Endometrial microvascular endothelial cells (primary cell): Measurements from ENCODE around the gene UNCX. TPM values are rescaled to one million over a fixed set of nuclear protein-coding genes. Genes with fewer than 3 reads are reported as not detected.

Source experiments
- in situ Hi-C: cut with HindIII; loops from 2 replicates; pipeline ENCODE4 v1.10.0; 2017; ENCODE audit warnings: low sequenced_read_pairs, low pct_unique_long_range_greater_than_20kb; ENCODE audit errors: inconsistent ontology term
- total RNA-seq: library from RNA; depleted of rRNA; stranded (reverse); fragments of >200 nt; gene quantifications from one replicate; pipeline ENCODE4 v1.2.3, GENCODE V29; 2015; ENCODE audit errors: inconsistent ontology term

The UNCX gene
- total RNA-seq, 1 donor from 2014 or later, result not detected

DNA sequence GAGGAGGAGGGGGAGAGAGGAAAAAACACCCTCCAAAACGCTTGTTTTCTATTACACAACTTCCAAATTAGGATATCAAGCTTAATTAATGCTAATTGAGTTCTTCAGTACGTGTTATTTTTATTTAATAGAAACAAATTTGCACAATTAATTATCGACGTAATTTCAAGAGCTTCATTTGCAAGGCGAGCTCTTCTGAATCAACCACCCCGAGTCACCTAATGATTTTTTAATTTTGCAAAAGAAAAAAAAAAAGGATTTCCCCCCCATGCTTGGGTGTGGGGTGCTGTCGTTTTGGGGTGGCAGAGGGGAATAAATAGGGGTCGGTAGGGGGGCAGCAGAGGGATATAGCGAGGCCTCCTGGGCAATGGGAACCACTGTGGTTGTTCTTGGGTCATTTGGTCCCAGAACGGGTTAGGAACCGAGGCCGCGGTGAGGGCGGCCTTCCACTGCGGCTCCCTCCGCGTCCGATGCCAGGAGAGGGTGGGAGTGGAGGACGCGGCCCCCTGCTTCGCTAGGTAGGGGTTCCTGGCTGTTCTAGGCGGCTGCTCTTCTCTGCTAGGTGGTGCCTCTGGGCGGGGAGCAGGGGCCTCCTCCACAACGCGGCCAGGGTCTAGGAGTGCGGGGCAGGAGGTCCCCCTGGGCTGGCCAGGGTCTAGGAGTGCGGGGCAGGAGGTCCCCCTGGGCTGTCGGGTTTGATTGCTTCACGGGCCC, 7.3 kb downstream of the UNCX start:
- in situ Hi-C loops, result no loop called here

DNA sequence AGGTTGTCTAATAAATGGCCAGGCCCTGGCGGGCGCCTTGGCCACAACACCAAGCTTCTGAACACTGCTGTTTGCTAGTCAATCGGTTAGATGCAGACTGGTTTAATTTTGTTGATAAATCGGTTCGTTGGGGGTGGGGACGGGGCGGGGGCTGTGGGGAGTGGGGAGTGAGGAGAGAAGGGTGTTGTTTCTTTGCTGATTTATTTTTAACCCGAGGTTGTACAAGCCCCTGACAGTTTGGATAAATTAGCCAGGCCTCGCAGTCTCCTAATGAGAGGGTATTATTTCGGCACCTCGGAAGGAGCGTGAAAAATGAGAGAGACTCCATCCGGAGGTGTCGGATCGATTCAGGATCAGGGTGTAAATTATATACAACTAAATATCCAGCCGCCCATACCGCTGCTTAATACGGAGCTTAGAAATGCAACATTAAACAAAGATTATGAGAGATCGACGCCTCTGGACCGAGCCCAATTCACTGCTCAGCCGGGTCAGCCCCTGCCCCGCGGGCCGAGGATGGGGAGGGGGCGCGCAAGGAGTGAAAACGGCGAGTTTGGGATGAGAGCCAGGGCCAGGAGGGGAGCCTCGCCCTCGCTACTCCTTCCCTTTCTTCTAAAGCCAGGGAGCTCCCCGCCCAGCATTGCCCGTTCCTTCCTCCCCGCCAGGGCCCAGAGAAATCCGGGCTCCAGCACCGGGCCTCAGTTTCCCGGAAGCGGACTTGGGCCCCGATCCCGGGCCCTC, 8.0 kb downstream of the UNCX start:
- in situ Hi-C loops, result no loop called here

DNA sequence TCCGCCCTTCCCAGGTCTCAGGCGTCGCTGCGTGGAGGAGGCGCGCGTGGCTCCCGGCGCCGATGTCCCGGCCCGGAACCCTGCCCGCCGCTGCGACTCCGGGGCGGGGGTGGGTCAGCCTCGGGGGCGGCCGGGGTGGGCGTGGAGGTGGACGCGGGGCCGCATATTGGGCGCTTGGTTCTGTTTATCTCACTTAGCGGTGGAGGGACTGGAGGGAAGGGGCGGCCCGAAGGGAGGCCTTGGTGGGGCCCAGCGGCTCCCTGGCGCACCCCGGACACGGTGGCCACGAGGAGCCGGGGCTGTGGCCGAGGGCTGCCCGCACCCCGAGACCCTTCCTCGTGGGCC, 8.6 kb downstream of the UNCX start:
- in situ Hi-C loops, result no loop called here

DNA sequence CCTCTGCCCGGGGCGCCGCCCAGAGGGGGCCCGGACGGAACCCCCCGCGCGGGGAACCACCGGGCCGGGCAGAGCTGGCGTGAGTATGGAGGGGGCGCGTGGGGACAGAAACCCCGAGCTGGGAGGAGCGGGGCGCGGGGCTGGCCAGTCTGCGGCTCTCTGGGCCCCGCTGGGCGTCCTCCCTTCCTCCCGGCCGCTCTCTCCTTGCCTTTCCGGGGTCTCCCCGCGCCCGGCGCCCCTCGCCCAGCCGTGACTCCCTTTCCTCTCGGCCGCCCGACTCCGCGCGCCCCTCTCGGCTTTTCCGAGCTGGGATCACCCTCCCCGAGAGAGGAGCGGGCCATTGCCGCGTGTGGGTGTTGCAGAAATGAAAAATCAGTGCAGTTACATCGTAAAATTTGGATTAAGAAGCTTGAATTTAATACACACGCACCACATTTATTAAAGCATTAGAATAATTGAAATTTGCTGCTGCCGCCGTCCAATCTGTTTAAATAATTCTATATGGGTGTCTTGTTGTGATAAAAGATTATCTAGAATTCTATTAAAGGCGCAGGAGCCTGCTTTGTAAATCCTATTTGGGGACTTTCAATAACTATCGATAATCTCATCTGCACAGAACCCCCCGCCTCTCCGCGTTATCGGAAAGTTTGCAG, 9.1 kb downstream of the UNCX start:
- in situ Hi-C loops, result no loop called here

DNA sequence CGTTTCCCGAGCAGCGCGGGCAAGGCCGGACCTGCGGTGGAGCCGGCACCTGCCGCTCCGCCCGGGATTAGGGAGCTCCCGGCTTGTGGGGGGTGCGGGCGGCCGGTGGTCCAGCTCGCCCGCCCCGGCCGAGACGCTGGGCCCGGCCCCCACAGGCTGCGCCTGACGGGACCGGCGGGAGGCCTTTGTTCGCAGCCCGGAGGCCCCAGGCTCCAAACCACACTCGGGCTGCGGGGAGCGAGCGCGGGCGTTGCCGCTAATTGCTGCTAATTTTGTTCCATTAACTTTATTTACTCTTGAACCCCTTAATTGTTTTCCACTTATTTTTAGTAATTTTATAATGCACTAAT, 9.6 kb downstream of the UNCX start:
- in situ Hi-C loops, result no loop called here

DNA sequence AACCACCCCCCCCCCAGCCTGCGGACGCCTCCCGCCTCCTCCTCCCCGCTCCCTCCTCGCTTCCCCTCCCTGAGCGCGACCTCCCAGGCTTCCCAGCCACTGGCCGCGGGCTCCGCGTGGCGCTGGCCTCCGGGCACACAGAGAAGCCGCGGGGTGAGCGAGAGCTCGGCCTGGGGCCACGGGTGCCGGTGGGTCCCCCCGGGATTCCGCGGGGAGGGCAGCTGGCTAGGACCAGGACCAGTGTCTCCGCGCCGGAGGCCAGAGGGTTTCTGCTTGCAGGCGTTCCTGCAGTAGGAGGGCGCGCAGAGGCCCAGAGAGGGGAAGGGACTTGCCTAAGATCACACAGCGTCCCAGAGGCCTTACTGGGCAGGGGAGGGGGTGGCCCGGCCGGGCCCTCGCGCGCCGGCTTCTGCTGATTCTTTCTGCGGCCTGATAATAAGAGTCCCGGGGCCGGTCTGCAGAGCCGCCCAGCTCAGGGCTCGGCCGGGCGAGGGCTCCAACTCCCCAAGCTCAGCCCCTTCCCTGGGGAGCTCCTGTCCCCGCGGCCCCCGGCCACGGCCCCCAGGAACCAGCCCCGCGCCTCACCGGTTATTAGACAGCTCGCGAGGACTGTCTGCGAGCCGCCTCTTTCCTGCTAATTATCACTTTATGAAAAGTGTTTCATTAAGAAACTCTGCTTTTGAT, 10.1 kb downstream of the UNCX start:
- in situ Hi-C loops, result no loop called here

DNA sequence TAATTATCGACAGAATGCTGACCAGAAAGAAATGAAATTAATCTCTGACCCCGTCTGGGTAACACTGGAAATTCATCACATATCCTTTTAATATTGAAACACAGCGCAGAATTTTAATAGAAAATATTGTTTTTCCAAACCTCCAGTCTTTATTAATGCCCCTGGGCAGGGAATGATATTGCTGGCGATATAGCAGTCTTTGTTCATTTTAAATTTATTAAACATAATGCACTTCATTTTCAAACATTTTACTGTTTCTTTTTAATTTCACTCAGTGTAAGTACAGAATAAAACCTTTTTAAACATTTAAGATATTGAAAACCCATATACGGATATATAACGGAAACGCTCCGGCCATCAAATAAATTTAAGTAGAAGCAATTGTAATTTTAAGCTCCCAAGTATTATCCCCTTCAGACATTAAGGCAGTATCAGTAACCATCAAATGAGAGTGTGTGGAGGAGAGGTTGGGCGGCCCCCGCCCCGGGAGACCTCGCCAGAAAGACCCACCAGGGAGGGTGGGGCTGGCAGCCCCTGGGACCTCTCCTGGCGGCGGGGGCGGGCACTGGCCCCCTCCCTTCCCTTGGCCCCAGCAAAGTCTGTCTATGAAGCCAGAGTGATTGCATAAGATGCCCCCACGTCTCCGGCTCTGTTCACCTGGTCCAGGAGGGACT, 10.8 kb downstream of the UNCX start:
- in situ Hi-C loops, result no loop called here

DNA sequence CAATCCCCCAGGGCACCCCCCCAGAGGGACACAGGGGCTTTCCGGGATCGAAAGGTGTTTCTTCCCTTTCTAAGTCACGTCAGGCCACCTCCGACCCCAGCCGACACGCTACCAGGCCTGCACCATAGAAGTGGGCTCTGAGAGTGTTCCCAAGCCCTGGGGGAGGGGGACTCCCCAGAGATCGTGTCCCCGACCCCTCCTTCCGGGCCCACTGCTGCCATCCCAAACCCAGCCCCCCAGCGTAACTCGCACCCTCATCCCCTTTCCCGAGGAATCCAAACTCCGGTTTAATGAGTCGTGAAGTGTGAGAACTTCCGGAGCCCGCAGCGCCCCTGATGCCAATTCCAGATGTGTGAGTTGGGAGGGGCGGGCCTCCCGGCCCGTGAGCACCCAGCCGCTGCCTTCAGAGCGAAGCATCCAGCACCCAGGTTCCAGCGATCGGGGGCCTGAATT, 11.3 kb downstream of the UNCX start:
- in situ Hi-C loops, result no loop called here

DNA sequence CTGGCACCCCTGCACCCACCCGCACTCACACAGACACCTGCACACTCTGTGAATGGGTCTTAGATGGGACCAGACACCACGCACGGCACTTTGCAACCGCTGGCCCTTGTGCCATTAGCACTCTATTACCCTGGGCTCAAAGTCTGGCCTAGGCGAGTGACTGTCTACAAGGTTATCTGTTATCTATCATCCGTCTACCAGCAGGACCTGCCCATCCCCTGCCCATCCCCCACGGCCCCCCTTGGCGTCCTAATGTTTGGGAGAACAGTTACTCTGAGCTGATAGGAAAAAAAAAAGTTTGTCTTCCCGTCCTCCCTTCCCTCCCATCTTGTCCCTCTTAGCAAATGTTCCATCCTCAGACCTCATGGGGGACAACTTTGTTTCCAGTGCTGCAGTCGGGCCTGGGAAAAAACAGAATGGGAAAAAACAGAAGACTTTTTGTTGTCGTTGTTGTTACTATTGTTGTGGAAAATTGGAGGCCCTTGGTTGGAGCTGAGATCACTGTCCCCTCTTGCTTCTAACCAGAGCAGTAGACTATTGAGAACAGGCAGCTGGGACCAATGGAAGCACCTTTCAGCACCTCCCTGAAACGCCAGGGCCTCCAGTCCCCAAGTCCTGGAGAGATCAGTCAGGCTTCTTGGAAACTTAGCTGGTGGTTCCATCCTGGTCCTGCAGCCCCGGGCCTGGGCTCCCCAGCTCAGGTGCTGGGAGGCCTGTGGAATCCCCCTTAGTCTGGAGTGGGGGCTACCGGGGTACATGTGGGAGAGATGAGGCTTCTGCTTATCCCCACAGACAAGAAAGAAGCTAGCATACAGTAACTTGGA, 12.2 kb downstream of the UNCX start:
- in situ Hi-C loops, result no loop called here

DNA sequence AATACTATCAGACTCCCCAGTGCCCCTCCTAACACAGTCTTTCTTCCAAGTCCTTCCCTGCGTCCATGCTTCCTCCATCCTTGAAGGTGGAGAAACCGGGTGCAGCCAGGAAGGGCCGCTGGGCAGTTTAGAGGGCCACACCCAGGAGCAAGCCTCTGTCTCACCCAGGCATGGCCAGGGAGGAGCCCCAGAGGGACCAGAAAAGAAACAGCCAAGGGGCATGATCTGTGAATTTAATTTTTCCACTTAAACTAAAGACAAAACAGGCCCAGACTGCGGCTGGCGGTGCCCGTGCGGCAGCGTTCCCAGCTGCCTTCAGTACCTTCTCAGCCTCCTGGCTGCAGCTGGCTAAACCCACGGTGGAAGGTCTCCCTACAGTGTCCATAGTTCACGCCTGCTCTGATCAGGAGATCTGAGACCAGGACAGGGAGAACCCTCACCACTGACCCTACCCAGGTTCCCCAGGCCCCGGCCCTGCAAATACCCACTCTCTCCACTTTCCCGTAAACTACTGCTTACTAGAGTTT, 12.9 kb downstream of the UNCX start:
- in situ Hi-C loops, result no loop called here

DNA sequence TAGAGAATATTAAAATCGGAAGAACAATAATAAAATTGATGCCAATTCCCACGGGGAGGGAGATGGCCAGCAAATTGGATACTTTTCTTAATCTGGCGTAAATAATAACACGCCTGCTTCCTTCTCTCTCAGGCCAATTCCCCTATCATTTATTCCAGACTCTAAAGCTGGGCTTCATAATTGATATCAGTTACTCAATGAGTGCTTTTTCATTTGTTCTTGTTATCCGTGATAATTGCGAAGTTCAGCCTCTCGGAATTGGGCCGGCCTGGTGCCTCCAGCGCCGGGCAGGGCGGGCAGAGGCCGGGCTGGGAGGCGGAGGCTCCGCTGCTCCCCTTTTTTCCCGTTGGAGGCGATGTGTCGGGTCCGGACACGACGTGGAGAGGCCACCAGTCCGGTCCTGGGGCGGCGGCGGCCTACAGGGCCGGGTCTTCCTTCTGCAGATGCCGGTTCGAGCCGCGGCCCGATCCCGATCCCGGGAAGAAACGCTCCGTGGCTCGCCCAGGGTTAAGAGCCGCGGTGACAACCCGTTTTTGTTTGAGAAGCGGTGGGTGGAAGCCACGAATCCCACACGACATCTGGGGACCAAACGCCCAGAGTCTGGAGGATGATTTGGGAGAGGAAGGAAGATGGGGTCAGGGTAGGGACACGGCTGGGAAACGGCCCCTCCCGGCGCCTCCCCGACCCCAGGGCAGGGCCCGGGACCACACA, 13.6 kb downstream of the UNCX start:
- in situ Hi-C loops, result no loop called here

DNA sequence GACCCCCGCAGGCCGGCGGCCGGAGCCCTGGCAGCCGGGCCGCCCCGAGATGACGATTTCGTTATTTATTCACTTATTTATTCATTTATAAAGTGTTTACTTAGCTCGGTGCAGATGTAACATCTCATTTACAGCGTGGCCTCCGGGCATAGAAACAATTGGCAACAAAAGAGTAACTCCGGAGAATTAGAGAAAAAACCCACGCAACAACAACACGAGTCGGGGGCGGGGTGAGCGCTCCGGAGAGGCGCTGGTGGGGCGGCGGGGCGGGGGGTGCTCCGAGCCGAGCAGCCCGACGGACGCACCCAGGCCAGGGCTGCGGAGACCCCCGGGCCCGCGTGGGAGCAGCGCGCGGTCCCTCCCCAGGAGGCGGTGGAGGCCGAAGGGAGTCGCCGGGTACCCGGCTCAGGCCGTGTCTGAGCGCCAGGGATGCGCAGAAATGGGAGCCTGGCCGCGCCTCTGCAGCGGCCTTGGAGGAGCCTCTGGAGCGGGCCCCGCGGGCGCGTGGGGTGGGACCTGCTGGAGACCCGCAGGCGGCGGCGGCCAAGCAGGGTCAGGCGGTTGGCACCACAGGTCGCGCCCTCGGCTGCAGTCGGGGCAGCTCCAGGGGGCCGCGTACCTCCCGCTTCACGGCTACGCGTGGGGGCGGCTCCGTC, 14.3 kb downstream of the UNCX start:
- in situ Hi-C loops, result no loop called here

DNA sequence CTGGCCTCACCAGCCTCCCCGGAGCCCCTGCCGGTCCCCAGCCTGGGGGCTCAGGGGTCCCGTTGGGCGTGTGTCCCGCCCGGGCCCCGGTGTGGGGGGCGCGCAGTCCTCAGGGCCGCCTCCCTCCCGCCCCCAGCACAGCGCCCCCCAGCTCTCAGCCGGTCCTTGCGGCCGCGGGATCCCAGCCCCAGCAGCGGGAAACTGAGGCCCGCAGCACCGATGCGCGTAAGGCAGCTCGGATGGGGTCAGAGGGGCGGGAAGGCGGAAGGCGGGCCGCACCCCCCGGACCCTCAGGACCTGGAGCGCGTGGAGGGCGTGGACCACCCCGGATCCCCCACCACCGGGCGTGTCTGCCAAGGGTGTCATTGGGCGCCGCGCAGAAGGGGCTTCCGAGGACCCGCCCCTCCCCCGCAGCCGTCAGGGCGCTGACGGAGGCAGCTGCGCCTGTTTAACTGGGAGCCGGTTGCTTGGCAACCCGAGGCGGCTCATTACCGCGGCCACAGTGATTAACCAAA, 14.9 kb downstream of the UNCX start:
- in situ Hi-C loops, result no loop called here

DNA sequence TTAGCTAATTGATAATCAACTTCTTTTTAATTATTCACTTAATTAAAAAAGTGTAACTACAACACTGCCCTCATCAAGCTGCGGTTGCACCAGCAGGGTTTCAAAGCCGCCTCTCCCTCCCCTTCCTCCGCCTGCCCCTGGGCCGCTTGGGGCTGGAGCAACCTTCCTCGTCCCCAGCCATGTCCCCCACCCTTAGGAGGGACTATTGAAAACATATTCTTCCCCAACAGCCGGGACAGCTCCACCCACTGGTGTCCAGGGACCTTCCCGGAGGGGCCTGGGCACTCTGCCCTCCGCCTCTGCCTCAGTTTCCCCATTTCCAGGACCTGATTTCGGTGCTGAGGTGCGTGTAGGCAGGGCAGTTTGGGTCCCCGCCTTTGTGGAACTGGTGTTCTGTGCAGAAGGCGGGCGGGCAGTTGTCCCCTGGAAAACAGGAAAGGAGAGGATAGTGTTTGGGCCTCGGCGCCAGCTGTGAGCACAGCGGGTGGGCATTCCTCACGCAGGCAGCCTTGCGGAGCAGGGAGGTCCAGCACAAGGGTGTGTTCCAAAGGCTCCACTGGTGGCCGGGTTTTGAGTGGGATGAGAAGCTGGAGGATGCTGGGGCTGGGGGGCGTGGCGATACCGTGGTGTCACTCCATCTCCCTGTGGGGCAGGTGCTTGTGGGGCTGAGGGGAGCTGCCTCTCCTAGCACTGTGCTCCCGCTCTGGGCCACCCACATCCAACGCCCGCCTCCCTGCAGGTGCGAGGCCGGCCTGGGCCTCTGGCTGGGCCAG, 15.7 kb downstream of the UNCX start:
- in situ Hi-C loops, result no loop called here

DNA sequence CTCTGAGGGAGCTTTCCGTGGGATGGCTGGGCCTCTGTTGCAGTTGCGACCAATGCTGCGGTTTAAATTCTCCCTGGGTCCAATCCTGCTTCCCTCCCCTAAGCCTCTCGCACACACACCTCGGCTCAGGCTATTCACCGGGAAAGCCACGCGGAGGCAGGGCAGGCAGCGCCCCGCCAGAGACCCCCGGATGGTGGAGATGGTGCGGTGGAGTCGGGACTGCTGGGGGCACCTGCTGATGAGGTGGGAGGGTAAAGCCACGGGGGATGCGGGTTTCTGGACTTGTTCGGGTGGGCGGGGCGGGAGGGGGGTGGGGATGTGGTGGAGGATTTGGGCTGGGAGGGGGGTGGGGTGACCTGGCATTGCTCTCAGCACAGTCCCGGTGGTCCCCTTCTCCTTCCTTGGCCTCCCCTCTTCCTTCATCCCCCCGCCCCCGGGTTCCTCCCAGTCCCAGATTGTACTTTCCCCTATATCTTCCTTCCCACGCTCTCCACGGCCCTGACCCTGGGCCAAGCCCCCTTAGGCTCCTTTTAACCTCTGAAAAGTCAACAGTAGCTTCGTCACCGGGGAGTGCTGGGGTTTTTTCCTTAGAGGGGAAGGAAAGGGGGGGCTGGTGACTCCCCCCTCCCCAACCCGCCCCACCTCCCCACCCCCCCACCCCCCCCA, 16.4 kb downstream of the UNCX start:
- in situ Hi-C loops, result no loop called here

DNA sequence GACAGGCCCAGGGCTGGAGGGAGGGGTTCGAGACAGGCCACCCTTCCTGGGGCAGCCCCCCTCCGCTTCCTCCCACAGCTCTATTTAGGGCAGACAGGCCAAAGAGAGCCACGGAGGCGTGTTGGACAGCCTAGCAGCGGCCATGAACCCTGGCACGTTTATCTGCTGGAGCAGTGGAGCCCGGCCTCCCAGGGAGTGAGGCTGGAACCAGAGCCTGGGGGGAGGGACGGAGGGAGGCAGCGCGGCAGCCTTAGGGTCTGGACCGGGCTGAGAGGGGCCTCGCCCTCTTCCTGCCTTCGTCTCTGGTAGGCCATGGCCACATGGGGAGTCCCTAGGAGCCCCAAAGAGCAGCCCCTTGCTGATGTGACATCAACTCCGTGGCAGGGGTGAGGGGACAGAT, 17.1 kb downstream of the UNCX start:
- in situ Hi-C loops, result no loop called here
